Kidney (tissue), 14 donors: ENCODE measurements around the gene CDYL2. TPM values are rescaled to one million over a fixed set of nuclear protein-coding genes. Genes with fewer than 3 reads are reported as not detected.

Experiments used
- DNase-seq, 5 donors: peaks; one replicate each; pipeline ENCODE4 v3.0.0-alpha.2; 2013 to 2020
- FAIRE-seq: peaks from 2 replicates; lab custom pipeline; 2012; peaks lifted over from hg19 to GRCh38; lab: Jason Lieb, UNC
- H3K27ac ChIP-seq, 2 donors: one replicate each; pipeline ENCODE4 v1.7.0; 2013; ENCODE audit warnings: low read depth in 2 of 2, low read length in 2 of 2, inconsistent platforms in 1 of 2
- H3K27me3 ChIP-seq: one replicate; pipeline ENCODE4 v1.7.1; 2013; ENCODE audit warnings: low read length, inconsistent platforms; ENCODE audit not compliant: control insufficient read depth, insufficient read depth
- H3K36me3 ChIP-seq, 3 donors: one replicate each; pipeline versions ENCODE4 v1.7.0 to v1.7.1; 2013; ENCODE audit warnings: low read length in 3 of 3, control low read depth in 1 of 3, inconsistent platforms in 1 of 3; ENCODE audit not compliant: insufficient read depth in 3 of 3, control insufficient read depth in 2 of 3
- H3K4me1 ChIP-seq, 3 donors: one replicate each; pipeline versions ENCODE4 v1.7.0 to v1.7.1; 2013; ENCODE audit warnings: low read length in 3 of 3, inconsistent platforms in 1 of 3, low read depth in 1 of 3; ENCODE audit not compliant: control insufficient read depth in 2 of 3, insufficient read depth in 2 of 3
- H3K4me3 ChIP-seq, 3 donors: one replicate each; pipeline versions ENCODE4 v1.7.0 to v1.8.1; 2013; ENCODE audit warnings: low read length in 3 of 3, control low read depth in 1 of 3, inconsistent platforms in 1 of 3
- H3K9ac ChIP-seq, 3 donors: one replicate each; pipeline versions ENCODE4 v1.7.0 to v1.7.1; 2013; ENCODE audit warnings: low read length in 3 of 3, control low read depth in 1 of 3, inconsistent platforms in 1 of 3
- H3K9me3 ChIP-seq, 3 donors: one replicate each; pipeline versions ENCODE4 v1.7.0 to v1.7.1; 2013; ENCODE audit warnings: low read length in 3 of 3, control low read depth in 1 of 3, inconsistent platforms in 1 of 3; ENCODE audit not compliant: control insufficient read depth in 2 of 3, insufficient read depth in 1 of 3
- CTCF ChIP-seq: IDR thresholded peaks from 3 replicates; pipeline ENCODE4 v1.5.1; 2012; ENCODE audit warnings: mild to moderate bottlenecking, moderate library complexity, borderline replicate concordance; ENCODE audit not compliant: insufficient read depth; ENCODE audit errors: extremely low read depth
- intact Hi-C: fragments of 100-400 bp; cut with DNase I; formaldehyde crosslinking; loops from one replicate; pipeline ENCODE4 v1.11.1; 2022
- polyA plus RNA-seq: library from polyadenylated mRNA; stranded (reverse); fragments of 350-450 nt; fragmentation: Illumina TruSeq; extraction: RNeasy Lipid Tissue Mini Kit (QIAGEN cat#74804); gene quantifications from one replicate; pipeline ENCODE4 v1.2.3, GENCODE V29; 2014; ENCODE audit warnings: low read depth, low replicate concordance; ENCODE audit not compliant: insufficient read depth
- total RNA-seq: library from RNA; stranded (reverse); fragmentation: NEBNext Ultra II Directional; extraction: Animal tissue kit (Norgen Biotek cat#: 25700); gene quantifications from one replicate; pipeline ENCODE4 v1.2.1, GENCODE V29; 2021
- donor health status: control.
- donor health status: control.
- donor health status: control.
- donor health status: control.
- donor health status: control.
- donor health status: DM: yes; HTN: yes; CAD: no.
- donor health status: Normal renal cell carcinoma (clear cell type).

Gene CDYL2
- total and polyA plus RNA-seq, 2 donors from 2014 or later, result 2.6 to 27.3 TPM

GRCh38 chr16:80684136-80684765 lies 120.1 kb downstream of the CDYL2 start:
- H3K9me3 ChIP-seq, result no peaks in the 10 kb centered on the region
- no peaks in the 10 kb centered on the region for H3K36me3 ChIP-seq
- no peaks in the 10 kb centered on the region for H3K4me1 ChIP-seq
- no peak overlapping the region for H3K9ac ChIP-seq
- DNase-seq (no peak), FAIRE-seq (no peak)
- no peak overlapping the region for H3K4me3 ChIP-seq
- no peaks in the 10 kb centered on the region for H3K27me3 ChIP-seq
- intact Hi-C loops, result no loop called here
- no peak overlapping the region for H3K27ac ChIP-seq
- no peak for TF ChIP-seq CTCF

GRCh38 chr16:80683646-80684045 lies 120.8 kb downstream of the CDYL2 start:
- DNase-seq, result no peak
- no peak overlapping the region for H3K9ac ChIP-seq
- FAIRE-seq, result no peak
- no peak overlapping the region for H3K27ac ChIP-seq
- TF ChIP-seq CTCF, result no peak
- H3K36me3 ChIP-seq, result no peaks in the 10 kb centered on the region
- no peaks in the 10 kb centered on the region for H3K9me3 ChIP-seq
- H3K27me3 ChIP-seq, result no peaks in the 10 kb centered on the region
- H3K4me3 ChIP-seq, result no peak overlapping the region
- intact Hi-C loops, result no loop called here
- no peaks in the 10 kb centered on the region for H3K4me1 ChIP-seq

GRCh38 chr16:80682421-80683070 lies 121.9 kb downstream of the CDYL2 start:
- DNase-seq (no peak), FAIRE-seq (no peak)
- no peaks in the 10 kb centered on the region for H3K9me3 ChIP-seq
- H3K9ac ChIP-seq, result no peak overlapping the region
- intact Hi-C loops, result no loop called here
- H3K27ac ChIP-seq, result no peak overlapping the region
- H3K36me3 ChIP-seq, result no peaks in the 10 kb centered on the region
- H3K4me1 ChIP-seq, result no peaks in the 10 kb centered on the region
- no peaks in the 10 kb centered on the region for H3K27me3 ChIP-seq
- no peak for TF ChIP-seq CTCF
- no peak overlapping the region for H3K4me3 ChIP-seq
